VCaP (cell line): ENCODE data around the gene STX5.

Source experiments
- H3K27ac ChIP-seq: fragments of 450-650 bp; 2 replicates; pipeline ENCODE4 v1.5.1; 2017
- TF ChIP-seq, protein P1 (sequence below): fragments of 450-650 bp; conservative IDR thresholded peaks from 2 replicates; pipeline ENCODE4 v1.5.1; 2017; ENCODE audit warnings: mild to moderate bottlenecking, moderate library complexity

Gene STX5

GRCh38 chr11:62856333-62856895, 24.6 kb upstream of the STX5 start:
- peak overlapping the region; percentile 96 for H3K27ac ChIP-seq
- TF ChIP-seq, protein P1, sequence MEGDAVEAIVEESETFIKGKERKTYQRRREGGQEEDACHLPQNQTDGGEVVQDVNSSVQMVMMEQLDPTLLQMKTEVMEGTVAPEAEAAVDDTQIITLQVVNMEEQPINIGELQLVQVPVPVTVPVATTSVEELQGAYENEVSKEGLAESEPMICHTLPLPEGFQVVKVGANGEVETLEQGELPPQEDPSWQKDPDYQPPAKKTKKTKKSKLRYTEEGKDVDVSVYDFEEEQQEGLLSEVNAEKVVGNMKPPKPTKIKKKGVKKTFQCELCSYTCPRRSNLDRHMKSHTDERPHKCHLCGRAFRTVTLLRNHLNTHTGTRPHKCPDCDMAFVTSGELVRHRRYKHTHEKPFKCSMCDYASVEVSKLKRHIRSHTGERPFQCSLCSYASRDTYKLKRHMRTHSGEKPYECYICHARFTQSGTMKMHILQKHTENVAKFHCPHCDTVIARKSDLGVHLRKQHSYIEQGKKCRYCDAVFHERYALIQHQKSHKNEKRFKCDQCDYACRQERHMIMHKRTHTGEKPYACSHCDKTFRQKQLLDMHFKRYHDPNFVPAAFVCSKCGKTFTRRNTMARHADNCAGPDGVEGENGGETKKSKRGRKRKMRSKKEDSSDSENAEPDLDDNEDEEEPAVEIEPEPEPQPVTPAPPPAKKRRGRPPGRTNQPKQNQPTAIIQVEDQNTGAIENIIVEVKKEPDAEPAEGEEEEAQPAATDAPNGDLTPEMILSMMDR, result no peak

DNA sequence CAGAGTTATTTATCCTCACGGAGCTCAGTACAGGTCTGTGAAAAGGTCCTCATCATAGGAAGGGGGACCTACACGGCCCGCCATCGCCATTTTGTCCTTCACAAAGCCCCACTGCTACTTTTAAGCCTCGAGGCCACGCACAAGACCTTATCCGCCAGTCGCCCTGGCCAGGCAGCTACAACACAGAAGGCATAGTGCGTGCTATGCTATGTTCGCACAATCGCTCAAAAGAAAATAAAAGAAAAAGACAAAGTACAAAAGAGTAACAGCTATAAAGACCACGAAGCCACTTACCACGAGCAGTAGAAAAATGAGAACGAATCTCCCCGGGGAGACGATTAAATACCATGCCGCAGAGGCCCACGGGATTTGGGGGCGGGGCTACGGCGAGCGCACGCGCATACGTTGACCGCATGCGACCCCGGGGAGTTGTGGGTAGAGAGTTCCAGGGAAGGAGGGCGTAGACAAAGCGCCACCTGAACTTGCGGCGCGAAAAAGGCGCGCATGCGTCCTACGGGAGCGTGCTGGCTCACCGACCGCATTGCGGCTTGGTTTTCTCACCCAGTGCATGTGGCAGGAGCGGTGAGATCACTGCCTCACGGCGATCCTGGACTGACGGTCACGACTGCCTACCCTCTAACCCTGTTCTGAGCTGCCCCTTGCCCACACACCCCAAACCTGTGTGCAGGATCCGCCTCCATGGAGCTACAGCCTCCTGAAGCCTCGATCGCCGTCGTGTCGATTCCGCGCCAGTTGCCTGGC, 23.9 kb upstream of the STX5 start:
- TF ChIP-seq, protein P1, result no peak
- H3K27ac ChIP-seq, result peak overlapping the region; percentile 96

DNA sequence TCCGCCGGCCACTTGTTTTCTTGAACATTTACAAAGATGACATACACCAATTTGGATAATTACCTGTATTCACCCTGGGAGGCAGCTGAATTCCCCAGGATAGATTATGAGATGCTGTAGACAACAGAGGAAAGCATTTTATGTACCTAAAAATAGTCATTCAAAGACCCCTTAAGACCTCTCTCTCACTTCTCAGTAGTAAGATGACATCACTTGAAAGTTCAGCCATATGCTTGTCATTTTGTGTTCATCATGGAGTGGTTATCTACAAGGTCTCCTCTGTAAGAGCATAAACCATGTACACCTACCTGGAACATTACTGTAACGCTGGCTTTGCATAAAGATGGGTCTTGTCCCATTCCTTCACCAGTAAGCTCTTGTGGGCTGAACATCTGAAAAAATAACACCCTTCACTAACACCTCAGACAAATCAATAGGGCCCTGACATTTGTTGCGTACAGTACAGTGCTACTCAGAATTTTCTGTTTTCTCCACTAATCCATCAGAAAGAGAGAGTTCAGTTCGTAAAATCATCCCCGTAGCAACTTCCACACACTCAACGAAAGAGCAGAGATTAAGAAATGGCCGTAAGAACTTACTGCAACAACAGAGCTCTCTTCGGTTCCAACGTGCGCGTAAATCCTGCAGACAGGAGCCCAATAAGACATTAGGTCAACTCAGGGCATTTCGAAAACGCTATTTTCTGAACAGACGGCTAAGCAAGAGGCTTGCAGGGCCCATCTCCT, 23.1 kb upstream of the STX5 start:
- TF ChIP-seq, protein P1, result no peak
- H3K27ac ChIP-seq, result peak overlapping the region; percentile 96

- TF ChIP-seq, protein P1, result no peak
- peak overlapping the region; percentile 96 for H3K27ac ChIP-seq
Observed at GRCh38 chr11:62854013-62854824, 22.4 kb upstream of the STX5 start.

DNA sequence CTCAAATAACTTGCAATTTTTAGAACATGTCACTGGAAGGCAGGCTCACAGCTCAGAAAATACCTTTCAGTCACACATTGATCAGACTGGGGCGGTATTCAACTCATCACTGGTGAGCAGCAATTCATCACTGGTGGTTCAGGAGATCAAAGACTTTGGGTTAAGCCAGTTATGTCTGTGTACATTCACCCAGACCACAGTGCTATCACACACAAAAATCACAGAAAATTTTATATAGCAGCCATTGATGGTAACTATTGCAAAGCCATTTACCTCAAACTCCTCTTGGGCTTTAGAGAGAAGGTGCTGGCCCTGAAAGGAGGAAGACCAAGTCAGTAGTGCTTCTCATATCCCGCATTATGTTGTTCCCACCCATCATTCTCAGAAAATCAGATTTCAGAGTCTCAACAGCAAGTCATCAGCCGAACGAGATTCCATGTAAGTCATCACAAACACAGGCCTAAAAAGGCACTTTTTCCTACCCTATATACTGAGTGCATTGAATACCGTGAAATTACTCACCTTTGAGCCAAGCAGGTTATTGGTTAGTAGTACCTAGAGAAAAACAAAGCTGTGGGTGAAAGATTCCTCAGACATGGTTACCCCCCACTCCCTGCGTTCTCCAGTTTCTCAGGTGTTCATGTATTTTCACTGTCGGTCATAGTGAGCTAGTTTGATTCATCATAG, 21.6 kb upstream of the STX5 start:
- TF ChIP-seq, protein P1, result no peak
- H3K27ac ChIP-seq, result peak overlapping the region; percentile 96; the same call in 1 of the 2 replicates

DNA sequence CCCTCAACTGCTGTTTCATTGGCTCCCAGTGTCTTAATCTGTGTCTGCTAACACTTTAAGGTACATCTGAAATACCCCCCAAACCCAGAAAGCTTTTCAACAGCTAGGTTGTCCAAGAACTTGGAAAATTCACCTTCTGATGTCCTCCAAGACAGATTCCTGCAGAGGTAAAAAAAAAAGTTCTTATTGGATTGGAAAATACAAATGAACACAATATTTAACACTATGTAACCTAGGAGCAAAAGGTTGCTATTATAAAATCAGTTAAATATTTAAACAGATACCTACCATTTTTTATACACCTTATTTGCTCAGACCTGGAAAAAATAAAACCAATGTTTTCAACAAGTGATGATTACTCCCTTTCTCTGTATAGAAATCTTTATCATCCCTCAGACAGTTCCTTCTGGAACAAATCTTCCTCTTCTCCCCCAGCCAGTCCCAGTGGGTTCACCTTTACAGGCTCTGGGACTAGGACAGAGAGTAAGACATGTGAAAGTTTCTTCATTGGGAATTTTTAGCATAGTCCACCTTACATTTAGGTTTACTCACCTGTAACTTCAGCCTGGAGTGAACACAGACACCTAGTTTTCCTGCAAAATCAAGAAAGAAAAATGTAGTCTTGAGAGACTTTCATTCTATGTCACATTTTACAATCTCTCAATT, 20.8 kb upstream of the STX5 start:
- TF ChIP-seq, protein P1, result no peak
- H3K27ac ChIP-seq, result peak overlapping the region; percentile 96; the same call in 1 of the 2 replicates
